ENCODE data around the gene LTC4S.
A peak's percentile ranks its signal among the peaks of the same experiment; 100 is the strongest.

Gene LTC4S

GRCh38 chr5:179795863-179796833 is 2.4 kb downstream of the LTC4S start:
- DNase-seq, result peak; percentile 87

DNA sequence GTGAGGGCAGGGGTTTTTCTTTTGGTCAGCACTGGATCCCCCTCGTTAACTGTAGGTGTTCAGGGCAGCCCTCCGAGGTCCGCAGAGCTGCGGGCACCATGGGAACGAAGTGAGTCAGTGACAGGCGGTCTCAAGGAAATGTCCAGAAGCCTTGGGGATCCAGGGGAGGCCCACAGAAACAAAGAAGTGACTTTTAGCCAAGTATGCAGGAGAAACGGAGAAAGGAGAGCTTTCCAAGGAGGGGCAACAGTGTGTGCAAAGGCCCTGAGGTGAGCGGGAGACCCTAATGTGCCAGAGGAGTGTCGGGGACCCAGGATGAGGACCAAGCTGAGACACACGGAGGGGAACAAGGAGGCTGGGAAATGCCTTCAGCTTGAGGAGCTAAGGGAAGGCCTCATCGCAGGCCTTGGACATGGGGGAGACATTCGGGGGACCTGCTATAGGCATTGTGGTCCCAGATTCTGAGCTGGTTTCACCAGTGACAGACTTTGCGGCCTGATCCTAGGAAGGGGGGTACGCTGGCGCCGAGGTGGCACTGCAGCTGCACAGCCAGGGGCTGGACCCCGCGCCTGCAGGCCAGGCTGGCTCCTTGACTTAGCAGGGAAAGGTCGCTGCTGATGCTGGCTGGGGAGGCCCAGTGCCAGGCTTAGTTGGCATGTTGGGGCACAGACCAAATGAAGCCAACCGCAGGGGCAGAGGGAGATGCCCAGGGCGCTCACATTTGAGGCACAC is 3.3 kb downstream of the LTC4S start:
- no peak for DNase-seq

- no peak for DNase-seq
Observed at GRCh38 chr5:179797741-179798140, 4.0 kb downstream of the LTC4S start.

DNA sequence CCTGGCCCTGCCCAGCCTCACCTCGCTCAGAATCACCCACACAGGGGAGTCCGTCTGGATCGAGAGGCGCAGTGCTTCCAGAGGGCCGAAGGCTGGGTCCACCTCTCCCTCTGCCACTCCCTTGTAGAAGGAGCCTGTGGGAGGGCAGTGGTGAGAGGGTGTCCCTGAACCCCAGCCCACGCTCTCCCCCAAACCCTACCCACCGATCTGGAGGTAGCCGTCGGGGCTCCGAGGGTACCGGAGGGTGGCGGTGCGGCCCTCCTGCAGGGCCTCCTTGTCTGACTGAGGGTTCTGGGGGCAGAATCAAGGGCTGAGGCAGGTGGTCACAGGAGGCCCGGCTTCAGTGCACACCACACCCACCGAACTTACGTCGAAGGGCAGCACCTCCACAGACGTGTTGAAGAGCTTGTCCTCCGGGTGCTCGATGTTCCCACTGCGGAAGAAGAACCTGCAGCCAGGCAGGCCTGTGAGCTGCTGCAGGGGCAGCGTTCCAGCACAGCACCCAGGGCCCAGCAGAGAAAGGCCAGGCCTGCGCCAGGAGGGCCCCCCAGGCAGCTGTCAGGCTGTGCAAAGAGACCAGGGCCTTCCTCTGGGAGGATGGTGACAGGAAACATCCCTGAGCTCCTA is 4.5 kb downstream of the LTC4S start:
- DNase-seq, result no peak

GRCh38 chr5:179798771-179799643 is 5.2 kb downstream of the LTC4S start:
- DNase-seq, result no peak

DNA sequence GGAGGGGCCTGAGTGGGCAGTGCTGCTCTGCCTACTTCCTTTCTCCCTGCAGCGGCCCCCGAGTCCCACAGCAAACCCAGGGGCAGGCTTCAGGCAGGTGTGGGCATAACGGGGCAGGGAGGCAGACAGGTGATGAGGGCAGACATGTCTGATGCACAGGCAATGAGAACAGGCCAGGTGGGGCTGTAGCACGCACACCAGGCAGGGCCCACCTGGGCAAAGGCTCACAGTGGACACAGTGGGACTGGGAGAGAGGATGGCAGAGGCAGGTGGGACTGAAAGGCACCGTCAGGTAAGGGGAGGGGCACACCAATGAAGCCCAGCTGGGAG is 5.8 kb downstream of the LTC4S start:
- DNase-seq, result no peak

- DNase-seq, result no peak
Observed at GRCh38 chr5:179800071-179800695, 6.4 kb downstream of the LTC4S start.

- no peak for DNase-seq
Observed at GRCh38 chr5:179800696-179801201, 7.0 kb downstream of the LTC4S start.

GRCh38 chr5:179801304-179802206 is 7.8 kb downstream of the LTC4S start:
- DNase-seq, result peak; percentile 78

GRCh38 chr5:179802207-179802883 is 8.6 kb downstream of the LTC4S start:
- no peak for DNase-seq

DNA sequence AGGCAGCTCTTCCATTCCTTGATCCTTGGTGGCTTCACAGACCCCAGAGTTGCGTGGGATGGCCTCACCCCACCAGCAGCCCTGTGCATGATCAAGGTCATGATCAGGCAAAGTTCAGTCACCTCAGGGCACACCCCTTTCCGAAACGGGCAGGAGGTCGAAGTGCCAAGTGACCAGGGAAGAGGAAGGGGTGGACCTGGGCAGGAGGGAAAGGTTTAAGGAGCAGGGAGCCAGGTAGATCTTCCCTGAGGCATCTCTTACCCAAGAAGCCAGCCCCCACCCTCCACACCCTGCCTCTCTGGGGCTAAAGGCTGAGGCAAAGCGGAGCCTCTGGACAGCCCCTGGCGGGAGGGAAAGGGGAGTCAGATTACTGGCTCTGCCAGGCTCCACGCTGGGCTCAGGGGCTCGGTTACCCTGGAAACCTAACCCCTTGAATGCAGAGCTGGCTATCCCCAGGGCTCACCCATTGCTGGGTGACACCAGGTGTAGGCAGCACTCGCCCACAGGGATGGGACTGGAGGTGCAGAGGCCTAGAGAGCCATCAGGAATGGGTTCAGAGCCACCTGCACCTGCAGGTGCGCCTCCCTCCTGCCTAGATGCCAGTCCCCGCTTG is 9.3 kb downstream of the LTC4S start:
- DNase-seq, result no peak

- no peak for DNase-seq
Observed at GRCh38 chr5:179803651-179804554, 10.1 kb downstream of the LTC4S start.

- DNase-seq, result no peak
Observed at GRCh38 chr5:179804555-179804947, 10.8 kb downstream of the LTC4S start.

GRCh38 chr5:179805070-179805528 is 11.3 kb downstream of the LTC4S start:
- no peak for DNase-seq

DNA sequence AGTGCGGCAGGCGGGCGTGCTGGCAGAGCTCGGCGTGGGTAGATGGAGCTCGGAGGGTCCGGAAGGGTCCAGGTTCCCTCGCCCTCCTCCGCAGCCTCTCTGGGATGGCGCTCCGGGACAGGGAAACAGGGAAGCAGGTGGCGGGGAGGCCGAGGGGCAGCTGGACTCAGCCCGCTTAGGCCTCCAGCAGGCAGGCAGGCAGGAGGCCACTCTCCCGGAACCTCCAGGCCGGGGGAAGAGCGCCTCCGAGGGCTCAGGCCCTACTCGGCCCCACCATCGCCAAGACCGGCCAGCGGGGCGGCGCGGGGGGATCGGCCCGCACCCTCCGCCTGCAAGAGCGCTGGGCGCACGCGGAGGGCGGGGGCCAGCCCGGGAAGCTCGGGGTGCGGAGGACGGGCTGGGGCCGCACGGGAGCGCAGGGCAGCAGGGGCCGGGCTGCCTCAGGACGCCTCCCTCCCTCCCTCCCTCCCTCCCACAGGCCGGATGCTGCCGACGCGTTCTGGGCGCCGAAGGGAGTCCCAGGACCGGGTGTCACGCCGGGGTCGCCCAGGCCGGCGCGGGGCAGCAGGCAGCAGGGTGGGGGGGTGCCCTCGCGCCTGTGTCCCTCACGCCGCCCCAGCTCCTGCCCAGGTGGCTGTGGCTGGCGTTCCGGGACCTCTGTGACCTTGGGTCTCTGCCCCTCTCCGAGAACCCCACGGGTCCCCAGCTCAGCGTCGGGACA is 11.9 kb downstream of the LTC4S start:
- peak; percentile 57 for DNase-seq

GRCh38 chr5:179806250-179807048 is 12.7 kb downstream of the LTC4S start, which contains the start of gene MGAT4B:
MGAT4B (minus strand) TSS chr5:179806866; CDS start chr5:179806583, 283 bp downstream.
- DNase-seq, result peak; percentile 83

All from femur (tissue), 1 donor.